GM18502 (cell line): Measurements from ENCODE around the gene NUDT3.
"Not testable (repeated sequence)": the region's sequence is repeated elsewhere in the genome, so short reads cannot be mapped to it uniquely, and the experiment has no call there.

Experiments used
- ATAC-seq: cut with Tn5 transposase; IDR thresholded peaks from one replicate; pipeline ENCODE4 v1.9.1; 2021; ENCODE audit warnings: mild to moderate bottlenecking; ENCODE audit not compliant: unreplicated experiment, poor library complexity

Gene NUDT3

DNA sequence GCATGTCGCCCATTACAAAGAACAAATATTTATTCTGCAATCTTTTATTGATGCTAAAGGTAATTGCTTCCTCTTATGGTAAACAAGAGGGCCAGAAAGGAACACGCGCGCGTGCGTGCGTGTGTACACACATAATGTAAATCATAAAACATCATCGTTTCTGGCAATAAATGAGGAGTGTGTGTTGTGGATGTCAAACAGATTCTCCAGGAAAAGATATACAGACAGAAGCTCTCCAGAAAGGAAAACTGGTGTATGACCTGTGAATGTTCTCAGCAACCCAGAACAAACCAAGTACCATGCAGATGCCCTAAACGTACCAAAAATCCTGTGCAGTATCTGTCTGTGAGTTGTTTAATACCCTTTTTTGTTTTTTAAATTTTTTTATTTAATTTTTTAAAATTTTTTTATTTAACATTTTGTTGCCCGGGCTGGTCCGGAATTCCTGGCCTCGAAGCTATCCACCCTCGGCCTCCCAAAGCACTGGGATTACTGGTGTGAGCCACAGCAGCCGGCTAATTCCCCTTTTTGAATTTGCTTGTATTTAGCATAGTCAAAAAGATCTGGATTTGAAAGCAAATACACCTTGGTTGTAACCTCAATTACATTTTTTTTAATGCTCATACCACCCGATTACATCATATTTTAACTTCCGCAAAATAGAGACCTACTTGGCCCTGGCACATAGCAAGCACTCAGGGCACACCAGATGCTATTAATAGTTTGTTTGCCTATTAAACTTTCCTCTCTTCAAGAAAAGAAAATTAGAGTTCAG is 909 bp upstream of the NUDT3 start:
- ATAC-seq, result no peak

DNA sequence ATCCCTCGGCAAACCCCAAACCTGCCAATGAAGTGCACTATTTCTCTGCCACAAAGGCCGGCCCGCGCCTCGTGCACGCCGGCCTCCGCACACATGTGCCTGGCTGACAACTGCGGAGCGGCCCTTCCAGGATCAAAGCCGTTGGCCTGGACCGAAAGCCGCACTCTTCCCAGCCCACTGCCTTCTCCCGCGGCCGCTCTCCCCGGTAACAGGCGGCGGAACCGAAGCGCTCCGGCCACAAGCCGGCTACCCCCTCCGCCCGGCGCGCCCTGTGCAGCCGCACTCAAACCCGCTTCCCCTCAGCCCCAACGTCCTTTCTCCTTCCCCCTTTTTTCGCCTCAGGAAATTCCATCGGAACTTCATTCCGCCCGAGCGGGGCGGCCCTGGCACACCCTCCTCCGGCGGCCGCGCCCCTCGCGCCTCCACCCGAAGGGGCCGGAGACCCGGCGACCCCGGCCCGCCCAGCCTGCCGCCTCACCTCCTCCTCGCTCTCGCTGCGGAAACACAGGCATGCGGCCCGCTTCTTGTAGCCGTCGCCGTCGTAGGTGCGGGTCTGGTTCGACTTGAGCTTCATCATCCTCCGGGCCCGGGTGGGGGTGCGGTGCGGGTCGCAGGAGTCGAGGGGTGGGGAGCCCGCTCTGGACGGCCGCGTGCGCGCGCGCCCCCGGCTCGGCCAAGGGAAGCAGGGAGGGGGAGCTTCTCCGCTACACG is 528 bp downstream of the NUDT3 start:
- peak; percentile 37 for ATAC-seq

DNA sequence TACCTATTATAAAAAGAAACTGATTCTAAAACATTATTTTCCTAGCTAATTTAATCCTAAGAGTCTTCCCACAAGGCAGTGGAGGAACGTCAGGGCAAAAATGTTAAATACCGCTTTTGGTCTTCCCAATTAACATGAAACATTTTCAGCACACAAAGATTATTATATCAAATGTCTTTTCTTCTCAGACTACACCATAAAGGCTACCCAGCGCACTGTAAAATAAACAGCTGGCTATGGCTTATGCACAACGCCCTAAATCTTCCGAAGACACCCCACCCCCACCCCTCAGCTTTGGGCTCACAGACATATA is 1.0 kb downstream of the NUDT3 start:
- no peak for ATAC-seq

DNA sequence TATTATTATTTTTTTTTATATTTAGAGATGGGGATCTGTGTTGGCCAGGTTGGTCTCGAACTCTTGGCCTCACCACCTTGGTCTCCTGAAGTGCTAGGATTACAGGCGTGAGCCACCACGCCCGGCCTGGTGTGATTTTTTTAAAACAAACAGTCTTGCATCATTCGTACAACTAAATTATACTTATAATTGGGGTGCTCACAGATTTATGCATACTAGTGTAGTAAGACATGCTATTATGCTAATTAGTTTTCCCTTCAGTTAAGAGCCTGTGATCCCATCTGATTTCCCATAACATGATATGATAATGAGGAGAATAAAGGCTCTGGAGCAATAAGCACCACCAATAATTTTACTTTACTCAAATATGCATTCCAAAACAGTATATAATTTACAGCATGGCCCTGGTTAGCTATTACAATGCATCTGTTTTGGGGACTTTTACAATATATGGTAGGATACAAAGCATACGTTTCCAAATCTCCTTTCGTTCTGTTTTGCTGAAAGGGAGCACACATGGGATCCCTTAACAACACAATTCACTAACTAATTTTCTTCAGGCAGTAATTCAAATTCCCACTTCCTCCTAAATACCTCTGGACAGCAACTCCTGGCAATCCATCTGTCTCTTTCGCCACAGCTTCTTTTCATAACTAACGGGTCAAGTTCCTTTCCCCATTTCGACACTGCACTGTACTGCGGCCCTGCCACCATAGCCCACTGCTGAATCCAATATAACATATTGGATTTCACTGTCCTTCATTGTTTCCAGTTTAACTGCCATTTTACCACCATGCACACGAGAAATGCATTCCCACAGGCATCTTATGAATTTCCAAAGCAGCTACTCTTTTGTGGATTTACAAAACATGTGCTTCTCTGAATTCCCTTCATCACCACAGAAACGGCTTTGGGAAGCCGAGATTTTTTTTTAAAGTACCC is 1.7 kb downstream of the NUDT3 start:
- ATAC-seq, result no peak

DNA sequence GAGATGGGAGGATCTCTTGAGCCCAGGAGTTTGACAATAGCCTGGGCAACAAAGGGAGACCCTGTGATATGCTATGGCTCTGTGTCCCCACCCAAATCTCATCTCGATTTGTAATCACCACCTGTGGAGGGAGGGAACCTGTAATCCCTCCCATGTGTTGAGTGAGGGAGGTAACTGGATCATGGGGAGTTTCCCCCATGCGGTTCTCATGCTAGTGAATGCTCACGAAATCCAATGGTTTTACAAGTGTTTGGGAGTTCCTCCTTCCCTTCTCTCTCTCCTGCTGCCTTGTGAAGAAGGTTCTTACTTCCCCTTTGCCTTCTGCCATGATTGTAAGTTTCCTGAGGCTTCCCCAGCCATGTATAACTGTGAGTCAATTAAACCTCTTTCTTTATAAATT is 3.4 kb downstream of the NUDT3 start:
- no peak for ATAC-seq

DNA sequence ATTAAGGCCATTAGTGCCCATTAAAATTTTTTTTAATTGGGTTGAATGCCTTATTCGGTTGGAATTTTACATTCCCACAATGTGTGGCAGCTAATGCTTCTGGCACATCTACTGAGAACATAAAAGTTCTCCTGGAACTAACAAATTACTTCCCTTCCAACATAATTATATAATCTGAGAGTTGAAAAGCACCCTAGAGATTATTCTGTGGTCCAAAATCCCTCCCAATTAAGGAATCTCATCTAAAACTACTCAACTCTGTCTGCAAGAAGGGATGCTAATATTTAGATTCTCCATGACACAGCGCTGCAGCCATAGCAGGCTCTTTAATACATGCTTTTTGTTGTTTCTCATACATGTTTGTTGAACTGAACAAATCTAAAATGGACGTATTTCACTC is 4.0 kb downstream of the NUDT3 start:
- no peak for ATAC-seq

DNA sequence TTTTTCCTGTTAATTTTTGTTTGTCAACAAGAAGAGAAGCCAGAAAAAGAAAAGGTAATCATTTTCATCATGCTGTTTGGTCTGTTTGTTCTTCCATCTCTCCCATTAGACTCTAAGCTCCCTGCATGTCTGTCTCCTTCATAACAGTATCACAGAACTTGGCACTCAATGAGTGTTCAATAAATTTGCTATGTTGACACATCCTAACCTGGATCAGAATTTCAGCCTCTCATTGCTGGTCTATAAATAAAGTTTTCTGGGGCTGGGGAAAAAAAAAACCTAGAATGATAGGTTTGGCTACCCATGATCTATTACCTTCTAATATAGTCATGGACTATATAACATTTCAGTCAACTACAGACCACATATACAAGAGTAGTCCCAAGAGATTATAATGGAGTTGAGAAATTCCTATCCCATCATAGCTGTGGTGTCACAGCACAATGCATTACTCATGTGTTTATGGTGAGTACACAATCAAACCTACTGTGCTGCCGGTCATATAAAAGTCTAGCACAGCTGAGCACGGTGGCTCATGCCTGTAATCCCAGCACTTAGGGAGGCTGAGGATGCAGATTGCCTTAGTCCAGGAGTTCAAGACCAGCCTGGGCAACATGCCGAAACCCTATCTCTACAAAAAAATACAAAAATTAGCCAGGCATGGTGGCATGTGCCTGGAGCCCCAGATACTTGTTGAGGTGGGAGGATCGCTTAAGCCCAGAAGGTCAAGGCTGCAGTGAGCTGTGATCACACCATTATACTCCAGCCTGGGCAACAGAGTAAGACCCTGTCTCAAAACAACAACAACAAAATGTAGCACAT is 5.9 kb downstream of the NUDT3 start:
- no peak for ATAC-seq

DNA sequence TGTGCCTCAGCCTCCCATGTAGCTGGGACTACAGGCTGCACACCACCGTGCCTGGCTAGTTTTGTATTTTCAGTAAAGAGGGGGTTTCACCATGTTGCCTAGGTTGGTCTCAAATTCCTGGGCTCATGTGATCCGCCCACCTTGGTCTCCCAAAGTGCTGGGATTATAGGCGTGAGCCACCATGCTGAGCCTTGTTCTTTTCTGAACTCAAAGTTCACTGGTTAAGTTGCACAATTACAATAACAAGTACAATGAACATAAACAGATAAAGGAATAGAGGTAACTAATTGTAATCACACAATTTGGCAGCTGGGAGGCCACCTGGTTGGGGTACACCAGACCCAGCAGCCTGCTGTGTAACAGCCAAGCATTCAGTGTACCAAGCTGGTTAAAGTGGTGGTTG is 6.7 kb downstream of the NUDT3 start:
- no peak for ATAC-seq

DNA sequence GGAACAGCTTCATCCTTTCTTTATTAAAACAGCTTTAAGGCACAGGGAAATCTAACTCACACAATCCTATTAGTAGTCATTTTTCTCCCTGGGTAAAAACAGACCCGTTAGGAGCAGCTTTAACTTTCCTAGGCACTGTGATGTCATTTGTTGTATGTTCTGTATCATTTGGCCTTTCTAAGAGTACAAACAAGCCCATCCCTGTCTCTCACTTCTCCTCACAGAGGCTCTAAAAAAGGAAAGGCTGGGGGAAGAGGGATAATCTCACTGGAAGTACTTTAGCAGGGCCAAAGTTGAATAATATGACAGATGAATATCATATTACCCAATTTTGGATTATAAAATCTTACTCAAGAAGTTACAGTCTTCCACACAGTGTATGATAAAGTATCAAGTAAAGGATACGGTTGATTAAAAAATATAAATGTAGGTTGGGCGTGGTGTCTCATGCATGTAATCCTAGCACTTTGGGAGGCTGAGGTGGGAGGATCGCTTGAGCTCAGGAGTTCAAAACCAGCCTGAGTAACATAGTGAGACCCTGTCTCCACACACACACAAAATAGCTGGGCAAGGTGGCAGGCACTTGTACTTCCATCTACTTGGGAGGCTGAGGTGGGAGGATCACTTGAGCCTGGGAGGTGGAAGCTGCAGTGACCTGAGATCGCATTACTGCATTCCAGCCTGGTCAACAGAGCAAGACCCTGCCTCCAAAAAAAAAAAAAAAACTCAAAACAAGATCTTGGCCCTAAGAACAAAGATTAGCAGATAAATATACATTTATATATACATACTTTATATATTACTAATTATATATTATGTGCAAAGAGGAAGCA is 7.9 kb downstream of the NUDT3 start:
- ATAC-seq, result no peak

DNA sequence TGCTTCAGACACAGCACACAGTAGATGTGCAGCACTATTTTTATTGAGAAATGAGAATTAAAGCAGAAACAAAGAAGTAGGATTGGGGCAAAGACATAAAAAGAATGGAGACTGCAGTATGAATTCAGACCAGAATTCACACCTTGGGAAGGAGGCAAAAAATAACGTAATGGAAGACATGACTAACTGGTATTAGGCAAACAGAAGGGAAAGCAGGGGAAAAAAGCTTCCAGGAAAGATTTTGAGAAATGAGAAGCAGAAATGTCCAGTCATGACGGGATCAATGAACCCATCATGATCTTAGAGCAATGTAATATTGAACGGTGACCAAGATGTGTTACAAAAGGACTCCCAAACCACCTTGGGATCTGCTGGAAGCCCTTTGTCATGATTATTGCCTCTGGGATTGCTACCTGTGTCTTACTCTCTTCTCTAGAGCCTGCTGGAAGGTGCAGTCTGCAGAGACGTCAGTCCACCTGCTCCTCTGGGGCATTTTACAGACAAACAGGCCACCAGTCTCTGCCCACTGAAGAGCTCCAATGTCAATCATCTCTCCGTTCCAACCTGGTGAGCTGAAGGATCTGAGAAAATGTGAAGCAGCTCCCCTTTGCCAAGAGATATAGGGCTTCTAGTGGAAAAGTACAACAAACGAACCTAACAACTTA is 8.7 kb downstream of the NUDT3 start:
- ATAC-seq, result no peak

DNA sequence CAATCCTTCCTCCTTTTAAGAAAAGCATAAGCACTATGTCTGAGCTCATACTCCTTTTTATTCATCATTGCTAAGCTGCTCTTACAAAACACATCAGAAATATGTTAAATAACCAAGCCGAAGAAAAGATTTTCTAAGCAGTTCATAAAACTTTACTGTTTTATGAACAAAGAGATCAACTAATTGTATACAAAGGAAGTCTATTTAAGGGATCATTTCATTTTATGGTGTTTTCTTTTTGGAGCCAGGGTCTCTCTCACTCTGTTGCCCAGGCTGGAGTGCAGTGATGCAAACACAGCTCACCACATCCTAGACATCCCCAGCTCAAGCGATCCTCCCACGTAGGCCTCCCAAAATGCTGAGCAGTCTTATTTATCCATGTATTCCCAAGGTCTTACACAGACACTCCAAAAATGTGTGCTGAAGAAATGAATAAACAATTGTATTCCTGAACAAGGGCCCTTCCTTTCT is 9.3 kb downstream of the NUDT3 start:
- no peak for ATAC-seq

DNA sequence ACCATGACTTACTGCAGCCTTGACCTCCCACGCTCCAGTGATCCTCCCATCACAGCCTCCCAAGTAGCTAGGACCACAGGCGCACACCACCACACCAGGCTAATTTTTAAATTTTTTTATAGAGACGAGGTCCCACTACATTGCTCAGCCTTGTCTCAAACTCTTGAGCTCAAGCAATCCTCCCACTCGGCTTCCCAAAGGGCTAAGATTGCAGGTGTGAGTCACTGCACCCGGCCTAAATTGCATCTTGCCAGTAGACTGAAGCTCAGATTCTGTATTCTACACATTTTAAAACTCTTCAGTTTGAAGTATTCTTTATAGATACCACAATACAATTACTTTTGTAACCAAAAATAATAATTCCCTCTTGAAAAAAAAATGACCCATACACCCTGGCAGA is 11.4 kb downstream of the NUDT3 start:
- no peak for ATAC-seq

DNA sequence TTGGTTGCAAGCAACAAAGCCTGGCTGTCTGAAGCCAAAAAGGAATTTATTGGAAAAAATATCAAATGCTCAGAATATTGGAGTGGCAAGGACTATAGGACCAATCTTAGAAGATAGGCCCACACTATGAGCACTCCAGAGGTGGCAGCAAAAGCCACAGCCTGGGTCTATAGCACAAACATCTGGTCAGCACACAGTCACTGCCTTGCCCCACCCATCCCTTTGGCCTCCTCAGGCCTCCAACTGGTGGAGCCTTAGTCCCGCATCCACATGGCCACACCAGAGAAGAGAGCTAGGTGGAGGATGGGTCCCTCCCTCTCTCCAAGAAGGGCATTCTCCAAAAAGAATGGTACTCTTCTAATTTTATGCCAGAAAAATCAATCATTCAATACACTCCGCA is 14.0 kb downstream of the NUDT3 start:
- ATAC-seq, result no peak

DNA sequence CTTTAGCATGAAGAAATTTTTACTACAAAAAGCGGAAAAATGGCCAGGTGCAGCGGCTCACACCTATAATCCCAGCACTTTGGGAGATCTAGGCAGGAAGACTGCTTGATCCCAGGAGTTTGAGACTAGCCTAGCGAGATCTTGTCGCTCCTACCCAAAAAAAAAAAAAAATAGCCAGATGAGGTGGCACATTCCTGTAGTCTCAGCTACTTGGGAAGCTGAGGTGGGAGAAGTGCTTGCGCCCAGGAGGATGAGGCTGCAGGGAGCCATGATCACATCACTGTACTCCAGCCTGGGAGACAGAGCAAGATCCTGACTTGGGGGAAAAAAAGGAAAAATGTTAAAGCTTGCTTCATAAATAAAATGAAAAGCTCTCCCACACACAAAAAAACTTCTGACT is 14.5 kb downstream of the NUDT3 start:
- ATAC-seq, result no peak

DNA sequence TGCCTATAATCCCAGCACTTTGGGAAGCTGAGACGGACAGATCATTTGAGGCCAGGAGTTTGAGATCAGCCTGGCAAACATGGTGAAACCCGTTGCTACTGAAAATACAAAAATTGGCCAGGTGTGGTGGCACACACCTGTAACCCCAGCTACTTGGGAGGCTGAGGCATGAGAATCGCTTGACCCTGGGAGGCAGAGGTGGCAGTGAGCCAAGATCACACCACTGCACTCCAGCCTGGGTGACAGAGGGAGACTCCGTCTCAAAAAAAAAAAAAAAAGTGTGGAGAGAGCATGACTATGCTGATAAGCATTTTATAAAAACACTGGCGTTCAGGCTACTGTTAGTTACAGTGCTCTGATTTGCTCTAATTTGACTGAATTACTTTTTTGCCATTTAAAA is 14.9 kb downstream of the NUDT3 start:
- not testable (repeated sequence) for ATAC-seq

DNA sequence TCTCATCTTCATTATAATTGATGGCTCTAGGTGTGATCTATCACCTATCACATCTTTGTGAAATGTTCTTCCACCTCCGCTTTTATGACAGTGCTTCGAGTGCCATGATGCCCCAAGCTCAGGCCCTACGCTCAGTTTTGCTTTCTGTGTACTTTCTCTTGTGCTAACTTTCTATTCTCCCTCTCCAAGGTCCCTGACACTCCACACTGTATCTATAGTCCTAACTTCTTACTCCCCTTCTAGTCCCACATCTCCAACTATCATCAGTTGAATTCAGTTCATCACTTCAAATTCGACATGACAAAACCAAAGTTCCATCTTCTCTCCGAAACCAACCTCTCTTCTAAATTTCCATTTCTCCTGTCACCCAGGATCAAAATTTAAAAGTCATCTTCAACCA is 16.6 kb downstream of the NUDT3 start:
- ATAC-seq, result no peak

DNA sequence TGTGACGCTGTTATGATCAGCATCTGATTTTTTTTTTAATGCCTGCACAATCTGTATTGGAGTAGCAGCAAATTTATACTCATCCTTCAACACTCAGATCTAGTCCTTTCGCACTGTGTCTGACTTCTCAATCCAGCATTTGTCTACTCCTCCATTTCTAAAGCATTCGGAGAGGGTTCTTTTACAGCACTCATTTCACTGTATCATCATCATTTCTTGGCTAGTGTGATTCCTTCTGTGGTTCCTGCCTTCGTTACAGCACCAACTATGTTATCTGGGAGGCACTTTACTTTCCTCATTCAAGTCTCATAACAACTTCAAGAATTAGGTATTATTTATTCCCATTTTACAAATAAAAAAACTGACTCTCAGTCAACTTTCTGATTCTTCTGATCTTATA is 18.0 kb downstream of the NUDT3 start:
- ATAC-seq, result no peak

DNA sequence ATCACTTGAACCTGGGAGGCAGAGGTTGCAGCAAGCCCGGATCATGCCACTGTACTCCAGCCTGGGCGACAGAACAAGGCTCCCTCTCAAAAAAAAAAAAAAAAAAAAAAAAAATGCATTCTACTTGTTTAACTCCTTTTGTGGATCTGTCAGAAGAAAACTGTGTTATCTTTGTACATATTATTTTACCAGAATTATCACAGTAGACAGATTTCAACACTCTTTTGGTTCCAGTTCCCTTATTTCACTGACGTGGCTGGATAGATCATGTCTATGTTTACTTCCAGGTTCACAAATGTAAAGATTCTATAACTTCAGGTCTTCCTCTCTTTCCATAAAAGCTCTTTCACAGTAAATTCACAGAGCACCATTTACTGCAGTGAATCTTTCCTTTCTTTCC is 18.4 kb downstream of the NUDT3 start:
- ATAC-seq, result no peak

DNA sequence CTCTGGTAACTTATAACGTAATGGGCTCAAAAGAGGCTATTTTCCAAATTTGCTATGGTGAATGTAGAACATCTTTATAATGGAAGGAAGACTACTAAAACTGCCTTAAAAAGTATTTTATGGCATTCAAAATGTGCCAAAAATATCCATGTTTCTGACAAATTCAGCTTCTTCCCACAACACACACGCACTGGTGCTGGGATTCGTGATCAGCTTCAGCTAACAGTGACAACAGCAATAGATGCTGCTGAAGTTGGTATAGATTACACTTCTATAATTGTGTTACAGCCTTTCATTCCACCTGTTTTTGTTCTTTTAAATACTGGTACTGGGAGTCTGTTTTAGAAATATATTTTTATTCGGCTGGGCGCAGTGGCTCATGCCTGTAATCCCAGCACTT is 19.0 kb downstream of the NUDT3 start:
- no peak for ATAC-seq
